NCI-H146 treated with DMSO at 0.1 percent for 48 hours (cell line): ENCODE data around the gene ITPK1.

Source experiments
- DNase-seq: peaks from one replicate; lab custom pipeline; 2025; ENCODE audit not compliant: unreplicated experiment; lab: John Stamatoyannopoulos, UW

The ITPK1 gene

GRCh38 chr14:92903359-92903758 is 212.4 kb downstream of the ITPK1 start:
- DNase-seq: no peak

- no peak for DNase-seq
Measured at GRCh38 chr14:92902726-92903125, 213.0 kb downstream of the ITPK1 start.

DNA sequence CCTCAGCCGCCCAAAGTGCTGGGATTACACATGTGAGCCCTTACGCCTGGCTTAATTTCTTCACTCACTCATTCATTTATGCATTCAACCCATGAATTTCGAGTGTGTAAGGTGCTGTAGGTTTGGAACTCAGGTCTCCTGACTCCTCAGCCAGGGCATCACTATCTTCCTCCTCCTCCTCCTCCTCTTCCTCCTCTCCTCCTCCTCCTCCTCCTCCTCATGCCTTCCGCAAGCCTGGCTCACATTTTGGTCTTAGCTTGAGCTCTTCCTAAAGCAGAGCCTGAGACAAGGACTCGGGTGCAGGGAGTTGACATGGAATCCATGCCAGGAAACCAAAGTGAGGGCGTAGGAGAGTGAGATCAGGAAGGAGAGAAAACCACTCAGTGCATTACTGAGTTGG is 213.5 kb downstream of the ITPK1 start:
- DNase-seq: no peak

DNA sequence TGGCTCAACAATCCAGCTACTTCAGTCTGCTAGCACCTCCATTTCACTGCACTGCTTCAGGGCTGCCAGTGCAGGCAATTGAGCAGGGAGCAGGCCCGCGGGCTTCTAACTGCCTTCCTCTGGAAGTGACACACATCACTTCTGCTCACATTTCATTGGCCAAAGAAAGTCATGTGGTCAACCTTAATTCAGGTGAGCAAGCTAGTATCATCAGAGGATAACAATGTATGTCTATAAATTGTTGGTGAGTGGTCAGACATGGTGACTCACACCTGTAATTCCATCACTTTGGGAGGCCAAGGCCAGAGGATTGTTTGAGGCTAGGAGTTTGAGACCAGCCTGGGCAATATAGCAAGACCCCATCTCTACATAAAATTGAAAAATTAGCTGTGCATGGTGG is 215.1 kb downstream of the ITPK1 start:
- DNase-seq: no peak

GRCh38 chr14:92898566-92899131 is 217.1 kb downstream of the ITPK1 start:
- DNase-seq: no peak

DNA sequence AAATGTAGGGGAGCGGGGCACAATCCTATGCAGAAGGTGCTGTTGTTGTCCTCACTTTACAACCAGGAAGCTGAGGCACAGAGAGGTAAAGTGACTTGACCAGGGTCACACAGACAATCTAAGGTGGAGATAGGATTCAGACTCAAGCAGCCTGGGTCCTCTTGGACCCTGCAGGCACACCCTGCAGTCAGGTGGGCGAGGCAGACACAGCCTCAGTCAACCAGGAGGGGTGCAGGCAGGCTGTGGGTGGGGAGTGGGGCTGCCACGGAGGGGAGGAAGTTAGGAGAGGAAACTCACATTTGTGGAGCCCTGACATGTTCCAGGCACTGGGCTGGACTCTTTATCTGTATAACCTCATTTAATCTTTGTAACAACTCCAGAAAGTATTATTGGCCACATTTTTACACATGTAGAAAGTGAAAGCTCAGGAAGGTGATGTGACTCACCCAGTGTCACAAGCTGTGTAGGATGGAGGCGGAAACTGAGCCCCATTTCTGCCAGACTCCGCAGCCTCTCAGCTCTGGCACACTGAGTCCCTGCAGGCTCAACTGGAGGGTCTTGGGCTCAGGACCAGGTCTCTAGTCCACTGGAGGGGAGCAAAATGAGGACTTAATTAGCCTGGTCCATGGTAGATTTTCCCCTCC is 217.7 kb downstream of the ITPK1 start:
- DNase-seq: no peak

- no peak for DNase-seq
Measured at GRCh38 chr14:92895352-92895878, 220.3 kb downstream of the ITPK1 start.

- DNase-seq: no peak
Measured at GRCh38 chr14:92892589-92892988, 223.1 kb downstream of the ITPK1 start.

- DNase-seq: peak; percentile 64
Measured at GRCh38 chr14:92890830-92891588, 224.7 kb downstream of the ITPK1 start.

- no peak for DNase-seq
Measured at GRCh38 chr14:92888896-92889295, 226.8 kb downstream of the ITPK1 start.

DNA sequence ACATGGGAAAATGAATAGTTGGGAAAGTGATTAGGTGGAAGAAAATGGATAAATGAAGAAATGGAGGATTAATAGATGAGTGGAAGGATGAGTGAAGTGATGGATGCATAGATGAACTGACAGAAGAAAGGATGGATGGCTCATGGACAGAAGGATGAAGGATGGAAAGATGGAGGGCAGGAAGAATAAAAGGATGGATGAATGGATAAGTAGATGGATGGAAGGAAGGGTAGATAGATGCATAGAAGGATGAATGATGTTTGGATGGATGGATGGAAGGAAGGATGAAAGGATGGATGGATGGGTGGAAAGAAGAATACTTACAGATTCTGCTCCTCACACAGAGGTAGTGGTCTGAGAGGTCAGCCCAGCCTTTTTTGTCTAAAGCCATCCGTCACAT is 228.6 kb downstream of the ITPK1 start:
- no peak for DNase-seq
